Measurements from ENCODE around the gene ETHE1.
A peak's percentile ranks its signal among the peaks of the same experiment; 100 is the strongest.

The ETHE1 gene

DNA sequence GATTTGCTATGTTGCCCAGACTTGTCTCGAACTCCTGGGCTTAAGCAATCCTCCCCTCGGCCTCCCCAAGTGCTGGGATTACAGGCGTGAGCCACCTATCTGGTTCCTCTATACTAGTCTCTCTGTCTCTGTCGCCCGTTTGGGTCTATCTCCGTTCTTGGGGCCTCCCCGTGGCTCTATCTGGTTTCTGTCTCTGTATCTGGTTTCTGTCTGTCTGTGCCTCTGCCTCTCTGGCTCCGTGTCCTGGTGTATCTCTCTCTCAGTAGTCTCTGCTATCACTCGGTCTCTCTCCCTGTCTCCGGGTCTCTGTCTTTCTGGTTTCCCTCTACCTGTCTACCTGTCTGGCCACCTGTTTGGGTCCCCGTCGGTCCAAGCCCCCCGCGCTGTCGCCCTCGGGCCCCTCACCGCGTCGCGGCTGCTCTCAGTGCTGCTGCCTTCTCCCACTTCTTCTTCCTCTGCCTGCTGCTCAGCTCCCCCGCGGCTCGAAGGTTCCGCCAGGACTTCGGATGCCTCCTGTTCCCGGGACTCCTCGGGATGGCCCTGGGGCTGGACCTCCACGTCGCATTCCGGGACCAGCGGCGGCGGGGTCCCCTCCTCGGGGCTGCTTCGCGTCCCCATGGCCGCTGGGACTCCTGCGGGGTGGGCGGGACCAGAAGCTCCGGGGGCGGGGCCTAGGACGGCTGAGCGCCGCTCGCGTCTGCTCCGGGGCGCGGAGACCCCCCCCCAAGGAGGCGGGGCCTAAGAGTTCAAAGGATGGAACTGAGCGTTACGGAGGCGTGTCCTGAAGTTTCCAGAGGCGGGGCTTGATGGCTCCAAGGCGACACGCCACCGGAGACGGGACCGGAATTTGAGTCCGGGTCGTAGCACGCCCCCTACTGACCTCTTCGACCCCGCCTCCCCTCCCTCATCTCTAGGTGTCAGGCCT is 23.2 kb downstream of the ETHE1 start:
- H3K27ac ChIP-seq (ENCODE audit: low read length) = peak overlapping the region; percentile 68
- DNase-seq = peak; percentile 98

DNA sequence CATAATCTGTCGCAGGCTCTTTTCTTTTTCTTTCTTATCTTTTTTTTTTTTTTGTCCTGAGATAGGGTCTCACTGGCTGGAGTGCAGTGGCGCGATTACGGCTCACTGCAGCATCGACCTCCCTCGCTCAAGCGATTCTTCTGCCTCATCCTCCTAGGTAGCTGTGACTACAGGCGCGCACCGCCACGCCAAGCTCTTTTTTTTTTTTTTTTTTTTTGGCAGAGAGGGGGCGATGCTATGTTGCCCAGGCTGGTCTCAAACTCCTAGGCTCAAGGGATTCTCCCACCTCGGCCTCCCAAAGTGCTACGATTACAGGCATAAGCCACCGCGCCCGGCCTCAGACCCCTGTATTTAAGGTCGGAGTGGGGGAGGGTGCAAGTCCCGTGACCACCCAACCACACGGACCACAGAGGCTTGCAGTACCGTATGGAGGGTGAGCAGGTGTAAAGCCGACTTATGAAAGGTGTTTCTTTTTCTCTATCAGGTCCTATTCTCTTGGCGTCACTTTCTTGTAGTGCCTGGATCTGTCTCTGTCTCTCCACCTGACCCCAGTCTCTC is 24.5 kb downstream of the ETHE1 start:
- H3K4me3 ChIP-seq (ENCODE audit: low read depth in 1 of 2, low read length in 2 of 2) = no peak overlapping the region
- DNase-seq (no peak), ATAC-seq (ENCODE audit: insufficient read depth, low read depth) (no peak)
- peak overlapping the region; percentile 96; the same call in 1 of the 2 replicates for H3K4me2 ChIP-seq (ENCODE audit: insufficient read depth, low read length)
- H3K9ac ChIP-seq (ENCODE audit: low read depth, low read length) = no peak overlapping the region
- H3K27ac ChIP-seq (ENCODE audit: low read length) = no peak overlapping the region
- H2AFZ ChIP-seq (ENCODE audit: low read depth, low read length) = no peak overlapping the region
- H3K4me1 ChIP-seq (ENCODE audit: insufficient read depth, low read length) = peaks cover 24% of the 10 kb centered on the region
- H3K79me2 ChIP-seq (ENCODE audit: insufficient read depth, low read length) = no peaks in the 10 kb centered on the region
- no peak for TF ChIP-seq EZH2 (IDR thresholded peaks at IDR 0.05; ENCODE audit: borderline replicate concordance, low read depth, low read length, severe bottlenecking)
- TF ChIP-seq, protein P1, sequence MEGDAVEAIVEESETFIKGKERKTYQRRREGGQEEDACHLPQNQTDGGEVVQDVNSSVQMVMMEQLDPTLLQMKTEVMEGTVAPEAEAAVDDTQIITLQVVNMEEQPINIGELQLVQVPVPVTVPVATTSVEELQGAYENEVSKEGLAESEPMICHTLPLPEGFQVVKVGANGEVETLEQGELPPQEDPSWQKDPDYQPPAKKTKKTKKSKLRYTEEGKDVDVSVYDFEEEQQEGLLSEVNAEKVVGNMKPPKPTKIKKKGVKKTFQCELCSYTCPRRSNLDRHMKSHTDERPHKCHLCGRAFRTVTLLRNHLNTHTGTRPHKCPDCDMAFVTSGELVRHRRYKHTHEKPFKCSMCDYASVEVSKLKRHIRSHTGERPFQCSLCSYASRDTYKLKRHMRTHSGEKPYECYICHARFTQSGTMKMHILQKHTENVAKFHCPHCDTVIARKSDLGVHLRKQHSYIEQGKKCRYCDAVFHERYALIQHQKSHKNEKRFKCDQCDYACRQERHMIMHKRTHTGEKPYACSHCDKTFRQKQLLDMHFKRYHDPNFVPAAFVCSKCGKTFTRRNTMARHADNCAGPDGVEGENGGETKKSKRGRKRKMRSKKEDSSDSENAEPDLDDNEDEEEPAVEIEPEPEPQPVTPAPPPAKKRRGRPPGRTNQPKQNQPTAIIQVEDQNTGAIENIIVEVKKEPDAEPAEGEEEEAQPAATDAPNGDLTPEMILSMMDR (IDR thresholded peaks at IDR 0.05; ENCODE audit: borderline replicate concordance, extremely low read depth, low read length, poor library complexity, severe bottlenecking) = no peak
- no peaks in the 10 kb centered on the region for H3K36me3 ChIP-seq (ENCODE audit: insufficient read depth, low read length)
- no peaks in the 10 kb centered on the region for H3K9me3 ChIP-seq (ENCODE audit: insufficient read depth, low read length, severe bottlenecking)
- H4K20me1 ChIP-seq (ENCODE audit: insufficient read depth, low read length) = no peaks in the 10 kb centered on the region
- H3K27me3 ChIP-seq (ENCODE audit: insufficient read depth, low read length, poor library complexity) = no peaks in the 10 kb centered on the region

More for the DNA sequence above, 23.2 kb downstream of the ETHE1 start:
- Histone ChIP-seq H4K20me1 (ENCODE audit: insufficient read depth, low read length) (no peaks in the 10 kb centered on the region), H3K4me3 (ENCODE audit: low read depth in 1 of 2, low read length in 2 of 2) (peak overlapping the region; percentile 33 to 76), H2AFZ (ENCODE audit: low read depth, low read length) (peak overlapping the region; percentile 97), H3K4me2 (ENCODE audit: insufficient read depth, low read length) (peak overlapping the region; percentile 96), H3K27me3 (ENCODE audit: insufficient read depth, low read length, poor library complexity) (no peaks in the 10 kb centered on the region), H3K36me3 (ENCODE audit: insufficient read depth, low read length) (0 out of 2 replicates have a peak, but pooled peaks cover 5% of the 10 kb centered on the region), H3K9me3 (ENCODE audit: insufficient read depth, low read length, severe bottlenecking) (no peaks in the 10 kb centered on the region), H3K4me1 (ENCODE audit: insufficient read depth, low read length) (peaks cover 24% of the 10 kb centered on the region), H3K9ac (ENCODE audit: low read depth, low read length) (peak overlapping the region; percentile 73), H3K79me2 (ENCODE audit: insufficient read depth, low read length) (no peaks in the 10 kb centered on the region)
- no peak for TF ChIP-seq EZH2 (IDR thresholded peaks at IDR 0.05; ENCODE audit: borderline replicate concordance, low read depth, low read length, severe bottlenecking)
- TF ChIP-seq, protein P1 (IDR thresholded peaks at IDR 0.05; ENCODE audit: borderline replicate concordance, extremely low read depth, low read length, poor library complexity, severe bottlenecking) = peak; percentile 57
- ATAC-seq (ENCODE audit: insufficient read depth, low read depth) = peak; percentile 88

DNA sequence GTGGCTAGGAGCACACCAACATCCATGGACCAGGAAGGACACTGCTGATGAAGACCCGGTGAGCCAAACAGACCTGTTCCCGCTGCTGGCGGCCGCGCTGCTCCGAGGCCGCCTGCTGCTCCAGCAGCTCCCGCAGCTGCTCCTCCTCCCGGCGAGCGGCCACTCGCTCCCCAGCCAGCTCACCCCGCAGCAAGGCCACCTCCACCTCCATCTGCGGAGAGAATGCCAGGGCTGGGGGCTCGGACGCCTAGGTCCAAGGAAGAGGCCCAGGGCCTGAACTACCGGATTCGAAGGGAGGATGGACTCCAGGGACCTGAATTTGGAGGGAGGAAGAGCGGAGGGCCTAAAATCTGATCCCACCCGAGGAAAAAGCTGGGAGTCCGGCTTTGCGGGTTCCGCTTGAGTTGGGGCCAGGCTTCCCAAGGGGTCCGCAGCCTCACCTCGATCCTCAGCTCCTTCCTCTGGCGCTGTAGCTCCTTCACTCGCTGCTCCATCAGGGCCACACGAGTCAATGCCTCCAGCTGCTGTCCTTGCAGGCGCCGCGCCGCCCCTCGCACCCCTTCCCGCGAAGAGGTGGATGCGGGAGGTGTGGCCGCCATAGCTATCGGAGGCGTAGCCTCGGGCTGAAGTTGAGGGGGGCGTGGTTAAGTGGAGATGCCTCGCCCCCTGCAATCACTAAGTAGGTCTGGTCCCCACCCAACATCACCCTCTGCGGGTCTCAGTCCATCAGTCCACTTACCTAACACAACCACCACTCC is 25.2 kb downstream of the ETHE1 start:
- ATAC-seq (ENCODE audit: insufficient read depth, low read depth) (no peak), DNase-seq (no peak)
- Histone ChIP-seq H2AFZ (ENCODE audit: low read depth, low read length) (no peak overlapping the region), H3K4me2 (ENCODE audit: insufficient read depth, low read length) (no peak overlapping the region), H3K27ac (ENCODE audit: low read length) (no peak overlapping the region), H3K27me3 (ENCODE audit: insufficient read depth, low read length, poor library complexity) (no peaks in the 10 kb centered on the region), H3K36me3 (ENCODE audit: insufficient read depth, low read length) (peaks cover 3% of the 10 kb centered on the region; the same call in 1 of the 2 replicates), H3K9me3 (ENCODE audit: insufficient read depth, low read length, severe bottlenecking) (no peaks in the 10 kb centered on the region), H3K79me2 (ENCODE audit: insufficient read depth, low read length) (no peaks in the 10 kb centered on the region), H3K9ac (ENCODE audit: low read depth, low read length) (no peak overlapping the region), H3K4me3 (ENCODE audit: low read depth in 1 of 2, low read length in 2 of 2) (no peak overlapping the region), H3K4me1 (ENCODE audit: insufficient read depth, low read length) (peaks cover 24% of the 10 kb centered on the region), H4K20me1 (ENCODE audit: insufficient read depth, low read length) (no peaks in the 10 kb centered on the region)
- no peak for TF ChIP-seq EZH2 (IDR thresholded peaks at IDR 0.05; ENCODE audit: borderline replicate concordance, low read depth, low read length, severe bottlenecking)
- TF ChIP-seq, protein P1 (IDR thresholded peaks at IDR 0.05; ENCODE audit: borderline replicate concordance, extremely low read depth, low read length, poor library complexity, severe bottlenecking) = no peak
